NCI-H1092 treated with DMSO at 0.1 percent for 48 hours (cell line): Measurements from ENCODE around the gene ARHGAP6.

Experiments
- DNase-seq: peaks from one replicate; lab custom pipeline; 2025; lab: John Stamatoyannopoulos, UW

ARHGAP6 gene

GRCh38 chrX:11305641-11306040 is 360.1 kb downstream of the ARHGAP6 start:
- DNase-seq, result no peak

- DNase-seq, result no peak
Observed at GRCh38 chrX:11304829-11305228, 360.9 kb downstream of the ARHGAP6 start.

- DNase-seq, result no peak
Observed at GRCh38 chrX:11298600-11298999, 367.1 kb downstream of the ARHGAP6 start.

- DNase-seq, result peak; percentile 24
Observed at GRCh38 chrX:11296051-11296450, 369.7 kb downstream of the ARHGAP6 start.

GRCh38 chrX:11293113-11293512 is 372.6 kb downstream of the ARHGAP6 start, which contains the start of gene AMELX:
TSS of gene AMELX (plus strand) at chrX:11293413. CDS start at chrX:11294789, 1,376 bp downstream.
- DNase-seq, result no peak

- no peak for DNase-seq
Observed at GRCh38 chrX:11290416-11291102, 375.2 kb downstream of the ARHGAP6 start.

- DNase-seq, result no peak
Observed at GRCh38 chrX:11287505-11287904, 378.2 kb downstream of the ARHGAP6 start.

GRCh38 chrX:11285651-11286050 is 380.1 kb downstream of the ARHGAP6 start:
- DNase-seq, result no peak

GRCh38 chrX:11282043-11282442 is 383.7 kb downstream of the ARHGAP6 start:
- no peak for DNase-seq

GRCh38 chrX:11273544-11273943 is 392.2 kb downstream of the ARHGAP6 start:
- no peak for DNase-seq

GRCh38 chrX:11272863-11273262 is 392.9 kb downstream of the ARHGAP6 start:
- DNase-seq, result no peak

- no peak for DNase-seq
Observed at GRCh38 chrX:11272290-11272689, 393.4 kb downstream of the ARHGAP6 start.

- DNase-seq, result no peak
Observed at GRCh38 chrX:11269996-11270395, 395.7 kb downstream of the ARHGAP6 start.

GRCh38 chrX:11269006-11269405 is 396.7 kb downstream of the ARHGAP6 start:
- DNase-seq, result no peak

- no peak for DNase-seq
Observed at GRCh38 chrX:11267425-11267824, 398.3 kb downstream of the ARHGAP6 start.

- DNase-seq, result no peak
Observed at GRCh38 chrX:11266573-11267003, 399.1 kb downstream of the ARHGAP6 start.

GRCh38 chrX:11265352-11265751 is 400.4 kb downstream of the ARHGAP6 start:
- DNase-seq, result no peak

GRCh38 chrX:11264925-11265324 is 400.8 kb downstream of the ARHGAP6 start:
- DNase-seq, result no peak

GRCh38 chrX:11261260-11261659 is 404.5 kb downstream of the ARHGAP6 start:
- no peak for DNase-seq

- DNase-seq, result no peak
Observed at GRCh38 chrX:11259437-11259836, 406.3 kb downstream of the ARHGAP6 start.

- no peak for DNase-seq
Observed at GRCh38 chrX:11257711-11258110, 408.0 kb downstream of the ARHGAP6 start.

GRCh38 chrX:11257290-11257689 is 408.4 kb downstream of the ARHGAP6 start:
- DNase-seq, result no peak

GRCh38 chrX:11254417-11255109 is 411.2 kb downstream of the ARHGAP6 start:
- DNase-seq, result no peak

- no peak for DNase-seq
Observed at GRCh38 chrX:11244636-11245035, 421.1 kb downstream of the ARHGAP6 start.
